Neural cell (in vitro differentiated cells): Measurements from ENCODE around the gene CTNNA2.

Experiments used
- EZH2 ChIP-seq: fragments of 200-600, 300-800 bp; shearing (Covaris generic), sonication (generic); IDR thresholded peaks from 2 replicates; pipeline ENCODE4 v1.6.1; 2014; ENCODE audit warnings: antibody characterized with exemption, low read length, borderline replicate concordance, mild to moderate bottlenecking; ENCODE audit not compliant: insufficient read depth, poor library complexity, severe bottlenecking
- POLR2AphosphoS5 ChIP-seq: IDR thresholded peaks from 2 replicates; pipeline ENCODE4 v1.6.1; 2012
- SMC3 ChIP-seq: fragments of 450-650 bp; conservative IDR thresholded peaks from 2 replicates; pipeline ENCODE4 v1.6.1; 2014; ENCODE audit warnings: antibody characterized with exemption, mild to moderate bottlenecking, moderate library complexity; ENCODE audit not compliant: poor library complexity
- TAF1 ChIP-seq: IDR thresholded peaks from 2 replicates; pipeline ENCODE4 v1.6.1; 2012; ENCODE audit warnings: low read depth
- TF ChIP-seq, protein P1 (sequence below): fragments of 450-650 bp; IDR thresholded peaks from 2 replicates; pipeline ENCODE4 v1.5.1; 2014; ENCODE audit warnings: antibody characterized with exemption, mild to moderate bottlenecking, moderate library complexity; ENCODE audit not compliant: poor library complexity, severe bottlenecking

- TF ChIP-seq, protein P1, sequence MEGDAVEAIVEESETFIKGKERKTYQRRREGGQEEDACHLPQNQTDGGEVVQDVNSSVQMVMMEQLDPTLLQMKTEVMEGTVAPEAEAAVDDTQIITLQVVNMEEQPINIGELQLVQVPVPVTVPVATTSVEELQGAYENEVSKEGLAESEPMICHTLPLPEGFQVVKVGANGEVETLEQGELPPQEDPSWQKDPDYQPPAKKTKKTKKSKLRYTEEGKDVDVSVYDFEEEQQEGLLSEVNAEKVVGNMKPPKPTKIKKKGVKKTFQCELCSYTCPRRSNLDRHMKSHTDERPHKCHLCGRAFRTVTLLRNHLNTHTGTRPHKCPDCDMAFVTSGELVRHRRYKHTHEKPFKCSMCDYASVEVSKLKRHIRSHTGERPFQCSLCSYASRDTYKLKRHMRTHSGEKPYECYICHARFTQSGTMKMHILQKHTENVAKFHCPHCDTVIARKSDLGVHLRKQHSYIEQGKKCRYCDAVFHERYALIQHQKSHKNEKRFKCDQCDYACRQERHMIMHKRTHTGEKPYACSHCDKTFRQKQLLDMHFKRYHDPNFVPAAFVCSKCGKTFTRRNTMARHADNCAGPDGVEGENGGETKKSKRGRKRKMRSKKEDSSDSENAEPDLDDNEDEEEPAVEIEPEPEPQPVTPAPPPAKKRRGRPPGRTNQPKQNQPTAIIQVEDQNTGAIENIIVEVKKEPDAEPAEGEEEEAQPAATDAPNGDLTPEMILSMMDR = no peak
- TF ChIP-seq SMC3 (no peak), POLR2AphosphoS5 (no peak), EZH2 (no peak), TAF1 (no peak)
These were observed 198.2 kb downstream of the CTNNA2 start for GRCh38 chr2:79711098-79711497.
